DND-41 (cell line): Measurements from ENCODE around the gene TMEM151A.

Experiments used
- ATAC-seq: fragments of 200-7000 bp; cut with Tn5 transposase; 3 replicates; pipeline ENCODE4 v1.9.1; 2021; ENCODE audit warnings: low read depth; ENCODE audit not compliant: insufficient read depth
- DNase-seq: peaks from one replicate; pipeline ENCODE4 v3.0.0-alpha.2; 2020
- H2AFZ ChIP-seq: 2 replicates; pipeline ENCODE4 v1.6.0; 2012; ENCODE audit warnings: low read depth, low read length
- H3K27ac ChIP-seq: 2 replicates; pipeline ENCODE4 v1.5.1; 2012; ENCODE audit warnings: low read length, inconsistent platforms
- H3K27me3 ChIP-seq: fragments of 200-600 bp; sonication (generic); 2 replicates; pipeline ENCODE4 v1.6.0; 2012; ENCODE audit warnings: low read length, mild to moderate bottlenecking, inconsistent platforms; ENCODE audit not compliant: insufficient read depth, poor library complexity
- H3K36me3 ChIP-seq: 2 replicates; pipeline ENCODE4 v1.5.1; 2012; ENCODE audit warnings: low read length, inconsistent platforms; ENCODE audit not compliant: insufficient read depth
- H3K4me1 ChIP-seq: 2 replicates; pipeline ENCODE4 v1.5.1; 2012; ENCODE audit warnings: mild to moderate bottlenecking, low read length; ENCODE audit not compliant: insufficient read depth
- H3K4me2 ChIP-seq: 2 replicates; pipeline ENCODE4 v1.6.0; 2012; ENCODE audit warnings: mild to moderate bottlenecking, moderate library complexity, low read length, inconsistent platforms; ENCODE audit not compliant: insufficient read depth
- H3K4me3 ChIP-seq, 2 experiments: fragments of 200-600 bp in 1 of 2; shearing (Covaris generic) in 1 of 2; 2 replicates each; pipeline ENCODE4 v1.5.1; 2012 to 2016; ENCODE audit warnings: inconsistent platforms in 2 of 2, low read length in 2 of 2, mild to moderate bottlenecking in 2 of 2, low read depth in 1 of 2, moderate library complexity in 1 of 2
- H3K79me2 ChIP-seq: 2 replicates; pipeline ENCODE4 v1.6.0; 2012; ENCODE audit warnings: low read length, inconsistent platforms; ENCODE audit not compliant: insufficient read depth
- H3K9ac ChIP-seq: 2 replicates; pipeline ENCODE4 v1.6.0; 2012; ENCODE audit warnings: low read depth, mild to moderate bottlenecking, inconsistent platforms, low read length, moderate library complexity
- H3K9me3 ChIP-seq: 2 replicates; pipeline ENCODE4 v1.5.1; 2012; ENCODE audit warnings: low read length, moderate library complexity, mild to moderate bottlenecking, inconsistent platforms; ENCODE audit not compliant: insufficient read depth, severe bottlenecking
- H4K20me1 ChIP-seq: 2 replicates; pipeline ENCODE4 v1.6.0; 2012; ENCODE audit warnings: low read length; ENCODE audit not compliant: insufficient read depth
- EZH2 ChIP-seq: IDR thresholded peaks from 3 replicates; pipeline ENCODE4 v1.6.1; 2012; ENCODE audit warnings: borderline replicate concordance, low read depth, mild to moderate bottlenecking, moderate library complexity, low read length, inconsistent platforms; ENCODE audit not compliant: severe bottlenecking
- TF ChIP-seq, protein P1 (sequence below): IDR thresholded peaks from 2 replicates; pipeline ENCODE4 v1.5.1; 2012; ENCODE audit warnings: borderline replicate concordance, low read length, moderate library complexity, mild to moderate bottlenecking; ENCODE audit not compliant: poor library complexity, severe bottlenecking; ENCODE audit errors: extremely low read depth

TMEM151A gene

DNA sequence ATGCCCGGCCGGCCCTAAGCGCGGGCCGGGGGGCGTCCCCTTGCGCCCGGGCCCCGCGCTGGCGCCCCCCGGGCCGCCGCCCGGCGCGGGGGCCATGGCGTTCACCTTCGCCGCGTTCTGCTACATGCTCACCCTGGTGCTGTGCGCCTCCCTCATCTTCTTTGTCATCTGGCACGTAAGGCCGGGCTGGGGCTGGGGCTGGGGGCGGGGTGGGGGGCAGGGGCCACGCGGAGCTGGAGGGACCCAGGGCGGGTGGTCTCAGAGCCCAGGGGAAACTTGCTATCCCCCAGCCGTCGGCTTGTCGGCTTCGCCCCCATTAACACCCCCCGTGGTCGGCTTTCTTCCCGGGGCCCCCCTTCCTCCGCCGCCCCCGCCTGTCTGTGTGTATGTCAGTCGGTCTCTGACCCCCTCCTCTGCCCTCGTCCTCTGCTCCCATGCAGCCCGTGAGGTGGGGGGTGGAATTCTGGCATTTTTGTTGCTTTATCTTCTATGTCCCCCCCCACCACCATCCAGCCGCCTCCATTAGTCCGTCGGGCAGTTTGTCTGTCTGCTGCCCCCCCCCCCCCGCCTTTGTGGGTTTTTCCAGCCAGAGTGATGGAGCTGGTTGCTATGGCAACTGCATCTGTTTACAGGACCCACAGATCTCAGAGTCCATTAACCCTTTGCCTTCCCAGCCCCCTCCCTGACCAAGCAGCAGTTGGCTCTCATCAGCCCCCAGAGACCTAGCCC, 13.2 kb upstream of the TMEM151A start:
- Histone ChIP-seq H3K4me1 (peaks cover 26% of the 10 kb centered on the region), H3K4me2 (peak overlapping the region; percentile 42; the same call in 1 of the 2 replicates), H3K9ac (no peak overlapping the region), H3K9me3 (no peaks in the 10 kb centered on the region), H4K20me1 (peaks cover 61% of the 10 kb centered on the region), H2AFZ (no peak overlapping the region), H3K27me3 (no peaks in the 10 kb centered on the region), H3K27ac (no peak overlapping the region), H3K4me3 (peak overlapping the region in 1 of 2 experiments; percentile 27; a peak in 1 of 4 replicates), H3K36me3 (peaks cover 28% of the 10 kb centered on the region), H3K79me2 (no peaks in the 10 kb centered on the region)
- ATAC-seq (no peak), DNase-seq (no peak)
- TF ChIP-seq EZH2 = no peak
- TF ChIP-seq, protein P1, sequence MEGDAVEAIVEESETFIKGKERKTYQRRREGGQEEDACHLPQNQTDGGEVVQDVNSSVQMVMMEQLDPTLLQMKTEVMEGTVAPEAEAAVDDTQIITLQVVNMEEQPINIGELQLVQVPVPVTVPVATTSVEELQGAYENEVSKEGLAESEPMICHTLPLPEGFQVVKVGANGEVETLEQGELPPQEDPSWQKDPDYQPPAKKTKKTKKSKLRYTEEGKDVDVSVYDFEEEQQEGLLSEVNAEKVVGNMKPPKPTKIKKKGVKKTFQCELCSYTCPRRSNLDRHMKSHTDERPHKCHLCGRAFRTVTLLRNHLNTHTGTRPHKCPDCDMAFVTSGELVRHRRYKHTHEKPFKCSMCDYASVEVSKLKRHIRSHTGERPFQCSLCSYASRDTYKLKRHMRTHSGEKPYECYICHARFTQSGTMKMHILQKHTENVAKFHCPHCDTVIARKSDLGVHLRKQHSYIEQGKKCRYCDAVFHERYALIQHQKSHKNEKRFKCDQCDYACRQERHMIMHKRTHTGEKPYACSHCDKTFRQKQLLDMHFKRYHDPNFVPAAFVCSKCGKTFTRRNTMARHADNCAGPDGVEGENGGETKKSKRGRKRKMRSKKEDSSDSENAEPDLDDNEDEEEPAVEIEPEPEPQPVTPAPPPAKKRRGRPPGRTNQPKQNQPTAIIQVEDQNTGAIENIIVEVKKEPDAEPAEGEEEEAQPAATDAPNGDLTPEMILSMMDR = no peak

GRCh38 chr11:66279092-66279734, 12.5 kb upstream of the TMEM151A start:
- no peak overlapping the region for H2AFZ ChIP-seq
- H3K4me3 ChIP-seq = no peak overlapping the region
- H3K4me1 ChIP-seq = peaks cover 26% of the 10 kb centered on the region
- ATAC-seq (no peak), DNase-seq (no peak)
- no peak overlapping the region for H3K4me2 ChIP-seq
- H3K9me3 ChIP-seq = no peaks in the 10 kb centered on the region
- H3K27me3 ChIP-seq = no peaks in the 10 kb centered on the region
- H3K36me3 ChIP-seq = peaks cover 22% of the 10 kb centered on the region
- TF ChIP-seq EZH2 = no peak
- TF ChIP-seq, protein P1 = no peak
- no peak overlapping the region for H3K27ac ChIP-seq
- no peaks in the 10 kb centered on the region for H3K79me2 ChIP-seq
- no peak overlapping the region for H3K9ac ChIP-seq
- peaks cover 59% of the 10 kb centered on the region for H4K20me1 ChIP-seq

GRCh38 chr11:66280428-66280827, 11.3 kb upstream of the TMEM151A start:
- H3K9me3 ChIP-seq = no peaks in the 10 kb centered on the region
- no peaks in the 10 kb centered on the region for H3K79me2 ChIP-seq
- H3K9ac ChIP-seq = no peak overlapping the region
- peaks cover 11% of the 10 kb centered on the region for H3K36me3 ChIP-seq
- H3K4me3 ChIP-seq = no peak overlapping the region
- H3K4me2 ChIP-seq = no peak overlapping the region
- no peak overlapping the region for H2AFZ ChIP-seq
- peaks cover 49% of the 10 kb centered on the region for H4K20me1 ChIP-seq
- no peak for DNase-seq
- TF ChIP-seq EZH2 = no peak
- TF ChIP-seq, protein P1 = no peak
- no peak overlapping the region for H3K27ac ChIP-seq
- H3K27me3 ChIP-seq = no peaks in the 10 kb centered on the region
- H3K4me1 ChIP-seq = peaks cover 26% of the 10 kb centered on the region
- ATAC-seq = no peak
